ENCODE results near the gene ROBO2. TPM values are rescaled to one million over a fixed set of nuclear protein-coding genes. Genes with fewer than 3 reads are reported as not detected.

Gene ROBO2
- total and polyA plus RNA-seq, 4 donors, result 0.30 to 72.4 (median 3.3) TPM

DNA sequence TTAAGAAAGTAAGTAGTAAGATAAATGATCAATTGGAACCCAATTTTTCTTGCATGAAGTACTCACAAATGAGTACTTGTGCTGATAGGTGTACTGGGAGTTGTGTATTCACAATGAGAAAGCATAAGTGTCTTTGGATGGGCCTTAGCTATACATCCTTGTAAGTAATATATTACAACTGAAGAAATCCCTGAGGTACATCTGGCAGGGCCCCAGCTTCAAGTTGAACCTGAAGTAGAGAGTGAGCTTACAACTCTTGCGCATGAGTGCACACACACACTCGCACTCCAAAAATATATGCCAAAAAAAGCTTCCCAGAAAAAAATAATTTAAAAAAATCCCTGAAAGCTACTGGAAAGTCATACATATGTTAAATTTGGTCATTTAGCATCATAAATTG, 222.5 kb downstream of the ROBO2 start:
- Histone ChIP-seq H3K4me3 (no peak overlapping the region), H3K36me3 (ENCODE audit: control insufficient read depth in 4 of 4, insufficient read depth in 4 of 4, low read length in 4 of 4) (no peaks in the 10 kb centered on the region), H3K9me3 (ENCODE audit: control insufficient read depth in 4 of 4, insufficient read depth in 3 of 4, low read length in 3 of 4) (no peaks in the 10 kb centered on the region), H3K4me1 (ENCODE audit: control insufficient read depth in 5 of 5, insufficient read depth in 5 of 5, low read length in 5 of 5) (peaks cover 0 to 6% (median 0%) of the 10 kb centered on the region in 5 donors), H3K9ac (ENCODE audit: insufficient read depth in 1 of 2, low read length in 2 of 2) (no peak overlapping the region), H3K27ac (ENCODE audit: low read depth in 1 of 2, low read length in 1 of 2) (no peak overlapping the region), H3K27me3 (ENCODE audit: control insufficient read depth in 3 of 3, insufficient read depth in 3 of 3, low read length in 2 of 3) (no peaks in the 10 kb centered on the region)
- DNase-seq, result no peak
- no peak for ATAC-seq (ENCODE audit: insufficient read depth, low FRiP score)
- TF ChIP-seq, protein P1, sequence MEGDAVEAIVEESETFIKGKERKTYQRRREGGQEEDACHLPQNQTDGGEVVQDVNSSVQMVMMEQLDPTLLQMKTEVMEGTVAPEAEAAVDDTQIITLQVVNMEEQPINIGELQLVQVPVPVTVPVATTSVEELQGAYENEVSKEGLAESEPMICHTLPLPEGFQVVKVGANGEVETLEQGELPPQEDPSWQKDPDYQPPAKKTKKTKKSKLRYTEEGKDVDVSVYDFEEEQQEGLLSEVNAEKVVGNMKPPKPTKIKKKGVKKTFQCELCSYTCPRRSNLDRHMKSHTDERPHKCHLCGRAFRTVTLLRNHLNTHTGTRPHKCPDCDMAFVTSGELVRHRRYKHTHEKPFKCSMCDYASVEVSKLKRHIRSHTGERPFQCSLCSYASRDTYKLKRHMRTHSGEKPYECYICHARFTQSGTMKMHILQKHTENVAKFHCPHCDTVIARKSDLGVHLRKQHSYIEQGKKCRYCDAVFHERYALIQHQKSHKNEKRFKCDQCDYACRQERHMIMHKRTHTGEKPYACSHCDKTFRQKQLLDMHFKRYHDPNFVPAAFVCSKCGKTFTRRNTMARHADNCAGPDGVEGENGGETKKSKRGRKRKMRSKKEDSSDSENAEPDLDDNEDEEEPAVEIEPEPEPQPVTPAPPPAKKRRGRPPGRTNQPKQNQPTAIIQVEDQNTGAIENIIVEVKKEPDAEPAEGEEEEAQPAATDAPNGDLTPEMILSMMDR (IDR thresholded peaks at IDR 0.05; ENCODE audit: control extremely low read depth, extremely low read depth), result no peak
- 87 to 90% methylated on average over 2 of the region's 2 CpGs for whole genome bisulfite sequencing, 2 donors

DNA sequence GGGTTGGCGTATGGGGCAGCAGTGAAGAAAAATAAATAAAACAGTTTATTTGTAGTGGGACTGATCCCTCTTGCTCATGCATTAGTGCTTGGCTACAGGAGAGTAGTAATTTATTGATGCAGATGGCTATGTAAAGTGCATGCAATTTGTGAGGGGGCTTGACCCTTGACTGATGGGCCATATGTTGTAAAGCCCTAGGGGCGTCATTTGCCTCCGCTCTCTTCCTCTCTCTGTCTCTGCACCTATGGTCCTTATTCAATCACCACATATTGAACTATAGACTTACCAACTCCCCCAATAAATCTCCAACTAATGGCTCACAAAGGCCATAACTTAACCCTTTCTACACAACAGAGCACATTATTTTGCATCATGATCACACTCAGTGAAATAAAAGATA, 227.7 kb downstream of the ROBO2 start:
- H3K27ac ChIP-seq (ENCODE audit: low read depth in 1 of 2, low read length in 1 of 2), result no peak overlapping the region
- no peaks in the 10 kb centered on the region for H3K27me3 ChIP-seq (ENCODE audit: control insufficient read depth in 3 of 3, insufficient read depth in 3 of 3, low read length in 2 of 3)
- H3K9ac ChIP-seq (ENCODE audit: insufficient read depth in 1 of 2, low read length in 2 of 2), result no peak overlapping the region
- H3K36me3 ChIP-seq (ENCODE audit: control insufficient read depth in 4 of 4, insufficient read depth in 4 of 4, low read length in 4 of 4), result no peaks in the 10 kb centered on the region
- no peak overlapping the region for H3K4me3 ChIP-seq
- DNase-seq (no peak), ATAC-seq (ENCODE audit: insufficient read depth, low FRiP score) (no peak)
- H3K9me3 ChIP-seq (ENCODE audit: control insufficient read depth in 4 of 4, insufficient read depth in 3 of 4, low read length in 3 of 4), result no peaks in the 10 kb centered on the region
- no peaks in the 10 kb centered on the region for H3K4me1 ChIP-seq (ENCODE audit: control insufficient read depth in 5 of 5, insufficient read depth in 5 of 5, low read length in 5 of 5)
- TF ChIP-seq, protein P1 (IDR thresholded peaks at IDR 0.05; ENCODE audit: control extremely low read depth, extremely low read depth), result no peak
- 95 to 99% methylated on average over 3 of the region's 3 CpGs for WGBS, 2 donors

DNA sequence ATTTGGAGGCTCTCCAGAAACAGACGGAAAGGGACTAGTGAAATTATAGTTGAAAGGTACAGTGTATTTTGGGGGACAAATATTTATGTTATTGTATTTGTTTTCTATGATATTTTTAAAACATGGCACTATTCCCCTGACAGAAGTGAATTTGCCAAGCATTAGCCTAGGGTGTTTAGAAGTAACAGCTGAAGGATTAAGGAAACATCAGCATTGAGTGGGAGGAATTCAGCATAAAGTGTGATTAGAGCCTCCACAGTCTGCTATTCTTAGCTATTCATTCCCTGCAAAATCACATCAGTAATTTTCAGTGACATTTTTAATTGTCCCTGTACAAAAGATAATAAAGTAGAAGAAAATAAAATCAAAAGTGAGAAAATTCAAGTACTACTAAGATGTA, 231.4 kb downstream of the ROBO2 start:
- DNase-seq (no peak), ATAC-seq (ENCODE audit: insufficient read depth, low FRiP score) (no peak)
- Histone ChIP-seq H3K36me3 (ENCODE audit: control insufficient read depth in 4 of 4, insufficient read depth in 4 of 4, low read length in 4 of 4) (no peaks in the 10 kb centered on the region), H3K27me3 (ENCODE audit: control insufficient read depth in 3 of 3, insufficient read depth in 3 of 3, low read length in 2 of 3) (no peaks in the 10 kb centered on the region), H3K9ac (ENCODE audit: insufficient read depth in 1 of 2, low read length in 2 of 2) (no peak overlapping the region), H3K9me3 (ENCODE audit: control insufficient read depth in 4 of 4, insufficient read depth in 3 of 4, low read length in 3 of 4) (no peaks in the 10 kb centered on the region), H3K4me3 (no peak overlapping the region), H3K4me1 (ENCODE audit: control insufficient read depth in 5 of 5, insufficient read depth in 5 of 5, low read length in 5 of 5) (no peaks in the 10 kb centered on the region), H3K27ac (ENCODE audit: low read depth in 1 of 2, low read length in 1 of 2) (no peak overlapping the region)
- TF ChIP-seq, protein P1 (IDR thresholded peaks at IDR 0.05; ENCODE audit: control extremely low read depth, extremely low read depth), result no peak
- WGBS, 2 donors, result 71 to 89% methylated on average over 1 of the region's 1 CpG

DNA sequence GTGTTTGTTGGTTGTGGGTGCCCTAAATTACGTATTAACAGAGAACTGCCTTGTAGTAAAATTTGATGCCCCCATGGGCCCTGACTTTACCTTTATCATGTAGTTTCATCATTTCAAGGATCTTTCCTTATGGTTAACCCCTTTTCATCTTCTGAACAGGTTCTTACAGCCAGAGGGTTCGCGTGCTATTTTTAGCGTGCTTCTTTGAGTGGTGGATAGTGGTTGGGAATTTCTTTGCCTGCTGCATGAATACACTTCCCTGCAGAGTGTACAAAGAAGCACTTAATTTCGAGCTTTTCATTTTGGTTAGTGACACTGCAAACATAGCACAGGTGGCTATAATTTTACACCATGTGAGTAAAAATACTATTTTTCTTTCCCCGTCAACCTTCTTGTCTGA, 231.8 kb downstream of the ROBO2 start:
- no peaks in the 10 kb centered on the region for H3K27me3 ChIP-seq (ENCODE audit: control insufficient read depth in 3 of 3, insufficient read depth in 3 of 3, low read length in 2 of 3)
- H3K36me3 ChIP-seq (ENCODE audit: control insufficient read depth in 4 of 4, insufficient read depth in 4 of 4, low read length in 4 of 4), result no peaks in the 10 kb centered on the region
- H3K4me3 ChIP-seq, result no peak overlapping the region
- 85 to 90% methylated on average over 6 of the region's 6 CpGs for WGBS, 2 donors
- H3K27ac ChIP-seq (ENCODE audit: low read depth in 1 of 2, low read length in 1 of 2), result no peak overlapping the region
- TF ChIP-seq, protein P1 (IDR thresholded peaks at IDR 0.05; ENCODE audit: control extremely low read depth, extremely low read depth), result no peak
- H3K4me1 ChIP-seq (ENCODE audit: control insufficient read depth in 5 of 5, insufficient read depth in 5 of 5, low read length in 5 of 5), result no peaks in the 10 kb centered on the region
- no peak for ATAC-seq (ENCODE audit: insufficient read depth, low FRiP score)
- no peak overlapping the region for H3K9ac ChIP-seq (ENCODE audit: insufficient read depth in 1 of 2, low read length in 2 of 2)
- DNase-seq, result no peak
- H3K9me3 ChIP-seq (ENCODE audit: control insufficient read depth in 4 of 4, insufficient read depth in 3 of 4, low read length in 3 of 4), result no peaks in the 10 kb centered on the region
